ENCODE results near the gene FGF2.

DNA sequence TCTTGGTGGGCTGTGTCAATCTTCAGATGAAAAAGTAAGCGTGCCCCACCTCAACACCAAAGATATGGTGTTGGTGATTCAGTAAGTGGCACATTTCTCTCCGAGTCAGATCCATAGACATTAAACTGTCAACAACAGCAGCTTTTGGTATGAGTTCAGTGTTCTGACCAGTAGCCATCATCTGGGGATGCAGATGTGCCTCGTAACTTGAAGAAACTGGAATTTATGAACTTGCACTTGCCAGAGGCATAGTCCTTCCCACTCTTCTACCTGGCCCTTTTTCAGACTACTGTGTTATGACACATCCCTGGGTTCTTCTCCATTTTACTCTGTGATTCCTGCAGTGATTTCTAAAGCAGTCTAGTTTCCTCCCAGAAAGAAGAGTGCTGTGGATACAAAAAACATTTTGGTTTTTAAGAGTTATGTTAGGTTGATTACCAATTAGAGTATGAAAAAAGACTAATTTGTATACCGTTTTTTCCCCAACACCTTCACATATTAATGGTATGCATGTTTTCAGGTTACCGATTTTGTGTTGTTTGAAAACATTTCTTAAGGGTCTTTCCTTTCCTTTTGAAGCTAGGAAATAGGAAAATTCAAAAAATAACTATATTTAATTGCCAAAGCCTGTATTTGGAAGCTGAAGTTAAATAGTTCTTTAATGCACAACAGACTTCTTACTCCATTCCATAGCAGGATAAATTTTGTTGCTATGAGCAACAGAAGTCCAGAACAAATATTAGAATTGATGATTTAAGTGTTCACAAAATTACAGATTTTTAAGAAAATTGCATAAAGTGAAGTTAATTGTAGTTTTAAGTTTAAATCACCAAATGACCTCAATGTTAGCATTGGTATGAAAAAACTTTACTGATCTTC, 56.5 kb downstream of the FGF2 start:
- TF ChIP-seq, protein P1, sequence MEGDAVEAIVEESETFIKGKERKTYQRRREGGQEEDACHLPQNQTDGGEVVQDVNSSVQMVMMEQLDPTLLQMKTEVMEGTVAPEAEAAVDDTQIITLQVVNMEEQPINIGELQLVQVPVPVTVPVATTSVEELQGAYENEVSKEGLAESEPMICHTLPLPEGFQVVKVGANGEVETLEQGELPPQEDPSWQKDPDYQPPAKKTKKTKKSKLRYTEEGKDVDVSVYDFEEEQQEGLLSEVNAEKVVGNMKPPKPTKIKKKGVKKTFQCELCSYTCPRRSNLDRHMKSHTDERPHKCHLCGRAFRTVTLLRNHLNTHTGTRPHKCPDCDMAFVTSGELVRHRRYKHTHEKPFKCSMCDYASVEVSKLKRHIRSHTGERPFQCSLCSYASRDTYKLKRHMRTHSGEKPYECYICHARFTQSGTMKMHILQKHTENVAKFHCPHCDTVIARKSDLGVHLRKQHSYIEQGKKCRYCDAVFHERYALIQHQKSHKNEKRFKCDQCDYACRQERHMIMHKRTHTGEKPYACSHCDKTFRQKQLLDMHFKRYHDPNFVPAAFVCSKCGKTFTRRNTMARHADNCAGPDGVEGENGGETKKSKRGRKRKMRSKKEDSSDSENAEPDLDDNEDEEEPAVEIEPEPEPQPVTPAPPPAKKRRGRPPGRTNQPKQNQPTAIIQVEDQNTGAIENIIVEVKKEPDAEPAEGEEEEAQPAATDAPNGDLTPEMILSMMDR (IDR thresholded peaks at IDR 0.05; ENCODE audit: insufficient read depth, low read length, poor library complexity, severe bottlenecking) = no peak
- TF ChIP-seq EZH2phosphoT487 (conservative IDR thresholded peaks at IDR 0.05; ENCODE audit: low read length) = no peak

Measured in SU-DHL-6 (cell line).